Measurements from ENCODE around the gene UBASH3B.

- TF ChIP-seq POLR2AphosphoS5 (IDR thresholded peaks at IDR 0.05) = no peak
- TF ChIP-seq CTCF (IDR thresholded peaks at IDR 0.05) = no peak
Measured at GRCh38 chr11:122665861-122666260, 10.3 kb downstream of the UBASH3B start.

All from gastroesophageal sphincter (tissue), 3 donors.